ENCODE data around the gene SETBP1. TPM values are rescaled to one million over a fixed set of nuclear protein-coding genes. Genes with fewer than 3 reads are reported as not detected.

The SETBP1 gene
- total and polyA plus RNA-seq, 2 of the 13 experiments (the other 11 are each of a cell fraction or from before 2014, with no cell fraction given): 0.18 to 0.65 TPM

DNA sequence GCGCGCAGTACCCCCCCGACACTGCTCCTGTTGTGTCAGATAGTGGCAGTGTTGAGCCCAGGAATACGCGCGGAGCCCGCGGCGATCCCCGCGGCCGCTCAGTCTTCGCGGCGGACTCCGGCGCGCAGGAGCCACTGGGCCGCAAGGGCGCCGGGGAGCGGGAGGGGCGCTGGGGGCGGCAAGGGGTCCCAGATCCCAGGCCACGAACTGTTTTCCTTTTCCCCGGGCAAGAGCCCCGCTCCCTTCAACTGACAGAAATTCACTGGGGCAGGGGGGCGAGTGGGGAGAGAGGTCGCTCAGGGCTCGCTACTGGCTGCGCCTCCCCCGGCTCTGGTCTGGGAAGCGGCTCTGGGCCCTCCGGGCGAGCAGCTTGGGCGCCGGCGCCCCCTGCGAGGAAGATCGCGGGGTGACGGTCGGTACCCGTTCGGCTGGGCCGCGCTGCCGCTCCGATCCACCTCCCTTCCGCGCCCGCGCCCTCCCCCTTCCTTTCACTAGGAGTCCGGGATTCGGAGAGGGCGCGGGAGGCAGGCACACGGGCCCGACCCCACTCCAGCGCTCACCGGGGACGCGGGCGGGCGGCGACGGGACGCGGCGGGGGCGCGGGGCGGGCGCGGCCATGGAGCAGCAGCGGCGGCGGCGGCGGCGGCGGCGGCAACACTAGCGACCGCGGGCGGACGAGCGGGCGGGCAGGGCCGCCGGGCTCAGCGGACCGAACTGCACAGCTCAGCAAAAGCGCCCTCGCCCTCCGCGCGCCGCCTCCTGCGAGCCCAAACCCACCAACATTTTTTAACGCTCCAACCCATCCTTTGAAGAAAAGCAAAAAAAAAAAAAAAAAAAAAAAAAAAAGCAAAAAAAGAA lies 1.4 kb upstream of the SETBP1 start (continued):
- TF ChIP-seq, protein P1, sequence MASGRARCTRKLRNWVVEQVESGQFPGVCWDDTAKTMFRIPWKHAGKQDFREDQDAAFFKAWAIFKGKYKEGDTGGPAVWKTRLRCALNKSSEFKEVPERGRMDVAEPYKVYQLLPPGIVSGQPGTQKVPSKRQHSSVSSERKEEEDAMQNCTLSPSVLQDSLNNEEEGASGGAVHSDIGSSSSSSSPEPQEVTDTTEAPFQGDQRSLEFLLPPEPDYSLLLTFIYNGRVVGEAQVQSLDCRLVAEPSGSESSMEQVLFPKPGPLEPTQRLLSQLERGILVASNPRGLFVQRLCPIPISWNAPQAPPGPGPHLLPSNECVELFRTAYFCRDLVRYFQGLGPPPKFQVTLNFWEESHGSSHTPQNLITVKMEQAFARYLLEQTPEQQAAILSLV (CRISPR knock-in tag; IDR thresholded peaks at IDR 0.05; ENCODE audit: borderline replicate concordance): peak; percentile 43; the same call in 1 of the 2 replicates
- TF ChIP-seq ERF (CRISPR knock-in tag; IDR thresholded peaks at IDR 0.05) (0 out of 2 replicates have a peak, but pooled peaks have one; percentile 40), ZNF17 (CRISPR knock-in tag; IDR thresholded peaks at IDR 0.05) (no peak), KAT2B (IDR thresholded peaks at IDR 0.05; ENCODE audit: borderline replicate concordance, low read depth, low read length) (no peak), ZNF746 (CRISPR knock-in tag; IDR thresholded peaks at IDR 0.05) (no peak), NFE2 (CRISPR knock-in tag; IDR thresholded peaks at IDR 0.05) (no peak), ZKSCAN5 (CRISPR knock-in tag; IDR thresholded peaks at IDR 0.05) (no peak), ZSCAN31 (CRISPR knock-in tag; IDR thresholded peaks at IDR 0.05; ENCODE audit: low read depth) (no peak), ZFP1 (CRISPR knock-in tag; IDR thresholded peaks at IDR 0.05) (no peak), RORA (CRISPR knock-in tag; IDR thresholded peaks at IDR 0.05) (no peak)
- TF ChIP-seq, protein P2, sequence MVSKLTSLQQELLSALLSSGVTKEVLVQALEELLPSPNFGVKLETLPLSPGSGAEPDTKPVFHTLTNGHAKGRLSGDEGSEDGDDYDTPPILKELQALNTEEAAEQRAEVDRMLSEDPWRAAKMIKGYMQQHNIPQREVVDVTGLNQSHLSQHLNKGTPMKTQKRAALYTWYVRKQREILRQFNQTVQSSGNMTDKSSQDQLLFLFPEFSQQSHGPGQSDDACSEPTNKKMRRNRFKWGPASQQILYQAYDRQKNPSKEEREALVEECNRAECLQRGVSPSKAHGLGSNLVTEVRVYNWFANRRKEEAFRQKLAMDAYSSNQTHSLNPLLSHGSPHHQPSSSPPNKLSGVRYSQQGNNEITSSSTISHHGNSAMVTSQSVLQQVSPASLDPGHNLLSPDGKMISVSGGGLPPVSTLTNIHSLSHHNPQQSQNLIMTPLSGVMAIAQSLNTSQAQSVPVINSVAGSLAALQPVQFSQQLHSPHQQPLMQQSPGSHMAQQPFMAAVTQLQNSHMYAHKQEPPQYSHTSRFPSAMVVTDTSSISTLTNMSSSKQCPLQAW (CRISPR knock-in tag; IDR thresholded peaks at IDR 0.05): no peak
- TF ChIP-seq, protein P3, sequence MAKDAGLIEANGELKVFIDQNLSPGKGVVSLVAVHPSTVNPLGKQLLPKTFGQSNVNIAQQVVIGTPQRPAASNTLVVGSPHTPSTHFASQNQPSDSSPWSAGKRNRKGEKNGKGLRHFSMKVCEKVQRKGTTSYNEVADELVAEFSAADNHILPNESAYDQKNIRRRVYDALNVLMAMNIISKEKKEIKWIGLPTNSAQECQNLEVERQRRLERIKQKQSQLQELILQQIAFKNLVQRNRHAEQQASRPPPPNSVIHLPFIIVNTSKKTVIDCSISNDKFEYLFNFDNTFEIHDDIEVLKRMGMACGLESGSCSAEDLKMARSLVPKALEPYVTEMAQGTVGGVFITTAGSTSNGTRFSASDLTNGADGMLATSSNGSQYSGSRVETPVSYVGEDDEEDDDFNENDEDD (CRISPR knock-in tag; IDR thresholded peaks at IDR 0.05; ENCODE audit: borderline replicate concordance): peak; percentile 43; the same call in 1 of the 2 replicates
- TF ChIP-seq, protein P4, sequence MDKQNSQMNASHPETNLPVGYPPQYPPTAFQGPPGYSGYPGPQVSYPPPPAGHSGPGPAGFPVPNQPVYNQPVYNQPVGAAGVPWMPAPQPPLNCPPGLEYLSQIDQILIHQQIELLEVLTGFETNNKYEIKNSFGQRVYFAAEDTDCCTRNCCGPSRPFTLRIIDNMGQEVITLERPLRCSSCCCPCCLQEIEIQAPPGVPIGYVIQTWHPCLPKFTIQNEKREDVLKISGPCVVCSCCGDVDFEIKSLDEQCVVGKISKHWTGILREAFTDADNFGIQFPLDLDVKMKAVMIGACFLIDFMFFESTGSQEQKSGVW (CRISPR knock-in tag; IDR thresholded peaks at IDR 0.05; ENCODE audit: borderline replicate concordance): no peak
- TF ChIP-seq, protein P5, sequence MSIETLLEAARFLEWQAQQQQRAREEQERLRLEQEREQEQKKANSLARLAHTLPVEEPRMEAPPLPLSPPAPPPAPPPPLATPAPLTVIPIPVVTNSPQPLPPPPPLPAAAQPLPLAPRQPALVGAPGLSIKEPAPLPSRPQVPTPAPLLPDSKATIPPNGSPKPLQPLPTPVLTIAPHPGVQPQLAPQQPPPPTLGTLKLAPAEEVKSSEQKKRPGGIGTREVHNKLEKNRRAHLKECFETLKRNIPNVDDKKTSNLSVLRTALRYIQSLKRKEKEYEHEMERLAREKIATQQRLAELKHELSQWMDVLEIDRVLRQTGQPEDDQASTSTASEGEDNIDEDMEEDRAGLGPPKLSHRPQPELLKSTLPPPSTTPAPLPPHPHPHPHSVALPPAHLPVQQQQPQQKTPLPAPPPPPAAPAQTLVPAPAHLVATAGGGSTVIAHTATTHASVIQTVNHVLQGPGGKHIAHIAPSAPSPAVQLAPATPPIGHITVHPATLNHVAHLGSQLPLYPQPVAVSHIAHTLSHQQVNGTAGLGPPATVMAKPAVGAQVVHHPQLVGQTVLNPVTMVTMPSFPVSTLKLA (IDR thresholded peaks at IDR 0.05): no peak
